Right lobe of liver (tissue), 6 donors: ENCODE results near the gene BMAL2. TPM values are rescaled to one million over a fixed set of nuclear protein-coding genes. Genes with fewer than 3 reads are reported as not detected.

Experiments
- ATAC-seq, 4 donors: fragments of 200-7000 bp; cut with Tn5 transposase; one replicate each; pipeline ENCODE4 v1.9.1; 2020; ENCODE audit warnings: mild to moderate bottlenecking in 4 of 4, moderate library complexity in 4 of 4
- DNase-seq, 3 donors: peaks; one replicate each; pipeline ENCODE4 v3.0.0-alpha.2; 2020
- H3K27ac ChIP-seq, 3 donors: fragments of 200-600 bp; one replicate each; pipeline ENCODE4 v1.8.0; 2022
- H3K27me3 ChIP-seq, 2 donors: fragments of 200-600 bp; one replicate each; pipeline ENCODE4 v1.8.0; 2022
- H3K36me3 ChIP-seq, 4 donors: fragments of 200-600 bp; sonication (generic) in 1 of 4; one replicate each; pipeline versions ENCODE4 v1.5.1 to v1.8.0; 2017 to 2022; ENCODE audit warnings: control low read depth in 1 of 4
- H3K4me1 ChIP-seq, 4 donors: fragments of 200-600 bp; sonication (generic) in 1 of 4; one replicate each; pipeline versions ENCODE4 v1.5.1 to v1.8.0; 2017 to 2022; ENCODE audit warnings: control low read depth in 1 of 4
- H3K4me3 ChIP-seq, 3 donors: fragments of 200-600 bp; one replicate each; pipeline ENCODE4 v1.8.0; 2022
- H3K9me3 ChIP-seq, 4 donors: fragments of 200-600 bp; sonication (generic) in 1 of 4; one replicate each; pipeline versions ENCODE4 v1.5.1 to v1.8.0; 2017 to 2022; ENCODE audit warnings: control low read depth in 1 of 4
- POLR2A ChIP-seq: fragments of 450-650 bp; IDR thresholded peaks from one replicate; pipeline ENCODE4 v1.6.1; 2017; ENCODE audit warnings: antibody characterized with exemption, mild to moderate bottlenecking
- WGBS: methylation state at CpG from one replicate; pipeline ENCODE4 v1.1.6; 2018; ENCODE audit warnings: low coverage, low lambda C conversion rate; ENCODE audit not compliant: insufficient coverage; ENCODE audit errors: missing lambda C conversion rate; 5-methylcytosine and 5-hydroxymethylcytosine counted together
- intact Hi-C, 2 donors: fragments of 100-400 bp; cut with DNase I; formaldehyde crosslinking; loops; one replicate each; pipeline versions ENCODE4 v1.11.2 to v1.14.1; 2022
- total RNA-seq, 6 experiments: library from RNA; depleted of rRNA in 2 of 6; stranded (reverse); fragments of >200 nt in 2 of 6; fragmentation: NEBNext Ultra II Directional in 3 of 6; extraction: Animal tissue kit (Norgen Biotek cat#: 25700) in 3 of 6; gene quantifications; one replicate each; pipeline versions ENCODE4 v1.1.0 to v1.2.4, GENCODE V29; 2016 to 2023
- TF ChIP-seq, protein P1 (sequence below), 4 donors: fragments of 200-600 bp in 3 of 4; fragments of 450-650 bp in 1 of 4; IDR thresholded peaks; one replicate each; pipeline versions ENCODE4 v1.5.1 to v1.8.0; 2016 to 2022; ENCODE audit warnings: antibody characterized with exemption in 4 of 4, mild to moderate bottlenecking in 2 of 4
- donor health status: DM: no; HTN: yes; CAD: no.
- donor health status: DM: no; HTN: no; CAD: no.
- donor health status: DM: no; HTN: no; CAD: no.
- donor health status: DM: no; HTN: yes; CAD: no.
- donor health status: DM: no; HTN: yes; CAD: no.

Gene BMAL2
- total RNA-seq, 6 experiments from 2014 or later, result 2.6 to 22.5 (median 4.3) TPM

DNA sequence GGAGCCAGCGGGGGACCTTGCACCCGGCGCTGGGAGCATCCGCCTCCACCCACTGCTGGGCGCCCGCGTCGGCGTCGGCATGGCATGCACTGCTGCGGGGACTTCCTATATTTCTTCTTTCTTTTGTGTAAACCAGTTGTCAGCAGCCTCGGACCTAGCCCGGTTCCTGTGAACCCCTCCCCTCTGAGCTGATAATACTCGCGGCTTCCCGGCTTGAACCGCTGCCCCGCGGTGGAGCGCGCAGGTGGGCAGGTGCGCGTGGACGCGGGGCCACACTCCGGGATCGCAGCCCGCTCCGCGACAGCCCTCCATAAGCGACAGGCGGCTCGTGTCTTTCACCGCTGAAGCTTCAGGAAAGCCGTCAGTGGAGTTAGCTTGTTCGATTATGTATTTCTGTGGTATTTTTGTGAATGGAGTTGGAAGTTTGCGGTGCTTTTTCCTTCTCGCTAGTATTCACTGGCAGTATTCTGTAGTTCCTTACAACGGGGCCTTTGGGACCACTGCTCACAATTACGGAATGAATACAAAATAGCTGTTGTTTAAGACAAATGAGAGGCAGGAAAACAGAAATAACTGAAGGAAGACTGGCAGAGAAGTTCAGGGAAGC is 870 bp downstream of the BMAL2 start:
- Histone ChIP-seq H3K4me3 (peak overlapping the region; percentile 60 to 66 (median 63)), H3K9me3 (no peaks in the 10 kb centered on the region), H3K36me3 (no peaks in the 10 kb centered on the region), H3K27me3 (no peaks in the 10 kb centered on the region), H3K4me1 (peaks cover 0 to 24% (median 3%) of the 10 kb centered on the region in 4 donors), H3K27ac (peak overlapping the region in 2 of 3 donors; percentile 42 to 85)
- DNase-seq, result peak; percentile 62 to 71 (median 63)
- under 1% methylated on average over 28 of the region's 40 CpGs for WGBS
- TF ChIP-seq, protein P1, sequence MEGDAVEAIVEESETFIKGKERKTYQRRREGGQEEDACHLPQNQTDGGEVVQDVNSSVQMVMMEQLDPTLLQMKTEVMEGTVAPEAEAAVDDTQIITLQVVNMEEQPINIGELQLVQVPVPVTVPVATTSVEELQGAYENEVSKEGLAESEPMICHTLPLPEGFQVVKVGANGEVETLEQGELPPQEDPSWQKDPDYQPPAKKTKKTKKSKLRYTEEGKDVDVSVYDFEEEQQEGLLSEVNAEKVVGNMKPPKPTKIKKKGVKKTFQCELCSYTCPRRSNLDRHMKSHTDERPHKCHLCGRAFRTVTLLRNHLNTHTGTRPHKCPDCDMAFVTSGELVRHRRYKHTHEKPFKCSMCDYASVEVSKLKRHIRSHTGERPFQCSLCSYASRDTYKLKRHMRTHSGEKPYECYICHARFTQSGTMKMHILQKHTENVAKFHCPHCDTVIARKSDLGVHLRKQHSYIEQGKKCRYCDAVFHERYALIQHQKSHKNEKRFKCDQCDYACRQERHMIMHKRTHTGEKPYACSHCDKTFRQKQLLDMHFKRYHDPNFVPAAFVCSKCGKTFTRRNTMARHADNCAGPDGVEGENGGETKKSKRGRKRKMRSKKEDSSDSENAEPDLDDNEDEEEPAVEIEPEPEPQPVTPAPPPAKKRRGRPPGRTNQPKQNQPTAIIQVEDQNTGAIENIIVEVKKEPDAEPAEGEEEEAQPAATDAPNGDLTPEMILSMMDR (IDR thresholded peaks at IDR 0.05), result no peak
- TF ChIP-seq POLR2A, result no peak
- intact Hi-C loops, result no loop called here
- ATAC-seq, result peak; percentile 34 to 62 (median 60)

GRCh38 chr12:27334042-27334720 is 1.5 kb downstream of the BMAL2 start:
- no peaks in the 10 kb centered on the region for H3K36me3 ChIP-seq
- H3K27me3 ChIP-seq, result no peaks in the 10 kb centered on the region
- peak overlapping the region; percentile 60 to 66 (median 63) for H3K4me3 ChIP-seq
- no peak for DNase-seq
- TF ChIP-seq, protein P1 (IDR thresholded peaks at IDR 0.05), result no peak
- TF ChIP-seq POLR2A, result no peak
- WGBS, result 35% methylated on average over 7 of the region's 7 CpGs
- ATAC-seq, result peak in 1 of 4 donors; percentile 10
- no peaks in the 10 kb centered on the region for H3K9me3 ChIP-seq
- intact Hi-C loops, result no loop called here
- H3K4me1 ChIP-seq, result peaks cover 0 to 24% (median 3%) of the 10 kb centered on the region in 4 donors
- peak overlapping the region in 2 of 3 donors; percentile 84 to 85 for H3K27ac ChIP-seq

GRCh38 chr12:27334721-27335082 is 2.1 kb downstream of the BMAL2 start:
- no peak for ATAC-seq
- Histone ChIP-seq H3K4me3 (no peak overlapping the region), H3K27me3 (no peaks in the 10 kb centered on the region), H3K4me1 (peaks cover 0 to 24% (median 3%) of the 10 kb centered on the region in 4 donors), H3K9me3 (no peaks in the 10 kb centered on the region), H3K27ac (peak overlapping the region in 2 of 3 donors; percentile 84 to 85), H3K36me3 (no peaks in the 10 kb centered on the region)
- TF ChIP-seq, protein P1 (IDR thresholded peaks at IDR 0.05), result no peak
- no peak for TF ChIP-seq POLR2A
- intact Hi-C loops, result no loop called here
- WGBS, result 89% methylated on average over 5 of the region's 6 CpGs
- DNase-seq, result no peak

DNA sequence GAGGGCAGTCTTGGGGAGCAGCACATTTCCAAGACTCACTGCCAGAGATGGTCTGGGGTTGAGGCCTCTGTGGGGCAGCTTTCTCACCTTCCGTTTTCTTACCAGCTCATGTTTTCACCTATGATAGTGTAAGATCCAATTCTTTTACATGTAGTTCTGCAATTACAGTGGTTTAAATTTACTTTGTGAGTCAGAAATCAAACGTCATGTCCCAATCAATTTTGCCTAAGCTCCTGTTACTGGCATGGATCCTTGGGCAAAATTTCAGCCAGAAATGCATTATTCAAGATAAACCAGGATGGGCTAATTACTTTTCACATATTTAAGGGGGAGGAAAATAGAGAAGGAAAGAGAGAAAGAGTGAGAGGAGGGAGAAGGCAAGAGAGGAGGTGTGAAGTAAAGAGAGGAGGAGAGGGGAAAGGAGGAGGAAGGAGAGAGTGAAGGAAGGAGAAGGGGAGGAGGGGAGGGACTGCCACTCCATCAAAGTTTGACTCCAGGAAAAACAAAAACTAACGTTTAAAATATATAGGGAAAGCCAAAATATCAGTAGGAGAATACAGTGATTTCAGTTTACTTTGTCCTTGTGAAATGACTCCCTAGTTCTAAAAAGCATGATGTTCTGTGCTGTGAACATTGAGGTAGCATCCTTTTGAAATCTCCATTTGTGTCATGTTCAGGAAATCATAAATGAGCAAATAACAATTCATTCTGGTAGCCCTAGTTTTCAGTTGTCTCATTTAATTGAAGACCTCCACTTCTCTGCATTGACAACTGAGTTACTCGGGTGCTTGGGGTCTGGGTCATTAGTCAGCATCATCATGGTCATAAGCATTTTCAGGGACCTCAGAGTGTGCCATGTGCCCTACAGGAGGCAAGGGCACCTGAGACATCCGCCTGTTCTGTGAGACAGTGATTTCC is 3.0 kb downstream of the BMAL2 start:
- Histone ChIP-seq H3K4me3 (no peak overlapping the region), H3K27me3 (no peaks in the 10 kb centered on the region), H3K36me3 (no peaks in the 10 kb centered on the region), H3K9me3 (no peaks in the 10 kb centered on the region), H3K4me1 (peaks cover 0 to 24% (median 3%) of the 10 kb centered on the region in 4 donors), H3K27ac (peak overlapping the region in 2 of 3 donors; percentile 84 to 85)
- TF ChIP-seq, protein P1 (IDR thresholded peaks at IDR 0.05), result no peak
- no peak for TF ChIP-seq POLR2A
- intact Hi-C loops, result no loop called here
- WGBS, result 40% methylated on average over 4 of the region's 5 CpGs
- ATAC-seq, result peak in 3 of 4 donors; percentile 4 to 36 (median 26)
- no peak for DNase-seq
